Body of pancreas (tissue), 4 donors: Measurements from ENCODE around the gene PAOX.

Source experiments
- CTCF ChIP-seq, 7 experiments: fragments of 450-650 bp in 4 of 7; fragments of 200-600 bp in 3 of 7; sonication (generic) in 3 of 7; IDR thresholded peaks; one replicate each; pipeline ENCODE4 v1.5.1; 2016 to 2019; ENCODE audit warnings: antibody characterized with exemption in 7 of 7
- POLR2A ChIP-seq, 3 donors: fragments of 450-650 bp; IDR thresholded peaks; one replicate each; pipeline ENCODE4 v1.6.1; 2016; ENCODE audit warnings: antibody characterized with exemption in 3 of 3, mild to moderate bottlenecking in 2 of 3

GRCh38 chr10:133334503-133335245 is 44.4 kb upstream of the PAOX start:
- TF ChIP-seq CTCF (IDR thresholded peaks at IDR 0.05) = no peak
- TF ChIP-seq POLR2A (IDR thresholded peaks at IDR 0.05) = no peak
